Rectal smooth muscle tissue (tissue), 1 donor: ENCODE results near the gene NEURL1.

ENCODE experiments used
- H3K27ac ChIP-seq: one replicate; pipeline ENCODE4 v1.7.0; 2013; ENCODE audit warnings: low read depth, low read length, inconsistent platforms
- H3K27me3 ChIP-seq: one replicate; pipeline ENCODE4 v1.7.0; 2013; ENCODE audit warnings: low read length; ENCODE audit not compliant: control insufficient read depth, insufficient read depth
- H3K36me3 ChIP-seq: one replicate; pipeline ENCODE4 v1.7.0; 2013; ENCODE audit warnings: low read length; ENCODE audit not compliant: control insufficient read depth, insufficient read depth
- H3K4me1 ChIP-seq: one replicate; pipeline ENCODE4 v1.7.0; 2013; ENCODE audit warnings: low read length; ENCODE audit not compliant: control insufficient read depth, insufficient read depth
- H3K4me3 ChIP-seq: one replicate; pipeline ENCODE4 v1.7.0; 2013; ENCODE audit warnings: low read length
- H3K9ac ChIP-seq: one replicate; pipeline ENCODE4 v1.7.0; 2013; ENCODE audit warnings: low read length

NEURL1 gene

DNA sequence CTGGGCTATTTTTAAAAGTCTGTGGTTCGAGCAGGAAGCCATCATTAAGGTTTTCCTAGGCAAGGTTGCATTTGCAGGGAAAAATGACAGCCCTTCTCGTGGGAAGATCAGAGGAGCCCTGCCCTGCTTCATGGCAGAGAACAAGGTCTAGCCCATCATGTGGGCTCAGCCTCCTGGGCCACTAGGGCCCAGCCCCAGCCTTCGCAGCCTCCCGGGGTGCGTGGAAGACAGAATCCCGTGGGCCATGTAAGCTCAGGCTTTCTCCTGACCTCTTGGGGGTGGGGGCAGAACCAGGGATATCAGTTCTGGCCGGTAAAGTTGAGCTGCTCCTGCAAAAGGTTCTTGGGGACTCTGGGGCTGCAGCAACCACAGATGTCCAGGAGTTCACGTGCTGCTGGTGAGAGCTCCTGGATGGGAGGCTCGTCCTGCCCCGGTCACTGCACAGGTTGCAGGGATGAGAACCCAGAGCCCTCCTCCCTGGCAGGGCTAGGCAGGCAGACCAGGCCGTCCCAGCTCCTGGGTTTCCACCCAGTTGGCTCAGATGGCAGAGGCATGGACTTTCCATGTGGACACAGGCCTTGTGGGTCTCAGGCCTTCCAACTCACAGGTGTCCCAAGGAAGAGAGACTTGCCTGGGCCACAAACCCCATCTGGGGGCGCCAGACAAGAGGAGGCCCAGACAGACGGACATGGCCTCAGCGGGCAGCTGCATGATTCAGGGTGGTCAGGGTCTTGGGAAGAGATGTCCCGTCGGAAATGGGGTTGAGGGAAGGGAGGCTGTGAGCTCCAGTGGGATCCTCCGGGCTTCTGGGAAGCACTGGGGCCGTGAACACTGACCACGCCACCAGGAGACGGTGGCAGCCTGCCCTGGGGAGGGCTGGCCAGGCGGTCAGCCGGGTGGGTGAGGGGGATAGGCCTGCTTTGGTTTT, 126.2 kb downstream of the NEURL1 start:
- H3K27me3 ChIP-seq: no peaks in the 10 kb centered on the region
- H3K27ac ChIP-seq: peak overlapping the region; percentile 27
- H3K36me3 ChIP-seq: peaks cover 29% of the 10 kb centered on the region
- H3K9ac ChIP-seq: no peak overlapping the region
- H3K4me1 ChIP-seq: peaks cover 20% of the 10 kb centered on the region
- no peak overlapping the region for H3K4me3 ChIP-seq

DNA sequence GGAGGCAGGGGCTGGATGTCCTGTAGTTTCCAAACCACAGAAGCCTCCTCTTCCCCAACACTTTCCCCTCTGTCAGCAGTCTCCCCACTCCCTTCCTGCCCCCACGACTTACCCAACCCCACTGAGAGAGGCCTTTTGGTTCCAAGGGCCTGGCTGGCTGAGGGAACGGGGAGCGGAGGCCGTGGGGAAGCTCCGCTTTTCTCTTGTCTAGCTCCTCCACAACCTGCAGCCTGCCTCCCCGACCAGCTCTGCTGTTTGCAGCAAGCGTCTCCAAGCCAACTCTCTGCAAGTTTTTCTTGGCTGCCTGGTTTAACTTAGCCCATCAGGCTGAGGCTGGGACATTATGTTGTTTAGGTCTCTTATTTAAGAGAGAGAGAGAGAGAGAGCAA, 126.8 kb downstream of the NEURL1 start:
- Histone ChIP-seq H3K36me3 (peaks cover 36% of the 10 kb centered on the region), H3K27ac (peak overlapping the region; percentile 27), H3K9ac (no peak overlapping the region), H3K27me3 (no peaks in the 10 kb centered on the region), H3K4me3 (no peak overlapping the region), H3K4me1 (peaks cover 20% of the 10 kb centered on the region)

DNA sequence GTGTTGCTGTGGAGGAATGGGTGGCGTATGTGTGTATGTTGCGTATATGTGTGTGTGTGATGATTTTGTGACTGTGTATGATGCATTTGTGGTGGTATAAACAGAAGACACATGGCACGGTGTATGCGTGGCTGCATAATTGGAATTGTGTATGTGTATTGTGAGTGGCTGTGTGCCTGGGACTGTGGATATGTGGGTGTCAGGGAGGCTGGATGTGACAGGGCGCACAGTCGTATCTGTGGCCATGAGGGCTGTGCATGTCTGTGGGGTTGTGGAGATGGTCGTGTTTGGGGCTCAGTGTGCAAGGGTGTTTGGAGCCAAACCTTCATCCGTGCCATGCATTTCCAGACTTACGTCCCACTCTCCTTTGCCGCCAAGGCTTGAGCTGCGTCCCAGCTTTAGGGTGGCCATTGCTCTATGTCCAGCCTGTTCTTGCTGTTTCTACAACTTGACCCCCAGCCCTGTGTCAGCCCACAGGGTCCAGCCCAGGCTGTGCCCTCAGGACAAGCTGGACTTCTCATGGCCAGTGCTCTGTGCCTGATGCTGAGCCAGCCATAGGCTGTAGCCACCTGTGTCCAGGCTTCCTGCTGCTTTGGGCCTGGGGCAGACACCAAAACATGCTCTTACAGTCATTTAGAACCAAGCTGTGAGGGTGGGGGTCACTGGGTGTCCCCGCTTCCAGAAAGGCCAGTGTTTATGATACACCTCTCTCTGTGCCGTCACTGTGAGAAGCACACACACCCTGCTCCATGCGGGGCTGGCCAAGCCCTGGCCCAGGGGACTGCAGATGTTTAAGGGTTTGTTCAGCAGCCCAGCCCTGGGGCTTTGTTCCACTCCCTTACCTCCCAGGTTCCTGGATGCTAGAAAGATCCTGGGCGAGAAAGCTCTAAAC, 127.6 kb downstream of the NEURL1 start:
- H3K4me1 ChIP-seq: peaks cover 20% of the 10 kb centered on the region

DNA sequence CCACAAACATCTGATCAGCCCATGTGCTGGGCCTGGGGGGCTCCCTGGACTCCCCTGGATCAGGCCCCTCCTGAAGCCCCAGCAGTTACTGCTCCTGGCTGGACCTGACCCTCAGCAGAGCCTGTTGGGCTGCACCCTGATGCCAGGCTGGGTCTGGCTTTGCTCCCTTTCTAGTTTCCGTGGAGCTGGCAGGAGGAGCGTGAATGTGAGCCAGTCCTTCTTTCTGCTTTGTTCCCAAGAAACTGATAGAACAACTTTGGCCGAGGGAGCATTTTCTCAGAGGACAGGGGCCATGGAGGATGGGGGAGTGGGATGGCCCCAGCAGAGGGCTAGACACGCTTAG, 128.2 kb downstream of the NEURL1 start:
- no peak overlapping the region for H3K4me3 ChIP-seq
- H3K27me3 ChIP-seq: no peaks in the 10 kb centered on the region
- H3K9ac ChIP-seq: no peak overlapping the region
- H3K4me1 ChIP-seq: peaks cover 20% of the 10 kb centered on the region
- H3K36me3 ChIP-seq: peaks cover 44% of the 10 kb centered on the region
- H3K27ac ChIP-seq: peak overlapping the region; percentile 24

More for the DNA sequence above, 127.6 kb downstream of the NEURL1 start:
- Histone ChIP-seq H3K9ac (no peak overlapping the region), H3K27me3 (no peaks in the 10 kb centered on the region), H3K36me3 (peaks cover 42% of the 10 kb centered on the region), H3K27ac (peak overlapping the region; percentile 10), H3K4me3 (no peak overlapping the region)

DNA sequence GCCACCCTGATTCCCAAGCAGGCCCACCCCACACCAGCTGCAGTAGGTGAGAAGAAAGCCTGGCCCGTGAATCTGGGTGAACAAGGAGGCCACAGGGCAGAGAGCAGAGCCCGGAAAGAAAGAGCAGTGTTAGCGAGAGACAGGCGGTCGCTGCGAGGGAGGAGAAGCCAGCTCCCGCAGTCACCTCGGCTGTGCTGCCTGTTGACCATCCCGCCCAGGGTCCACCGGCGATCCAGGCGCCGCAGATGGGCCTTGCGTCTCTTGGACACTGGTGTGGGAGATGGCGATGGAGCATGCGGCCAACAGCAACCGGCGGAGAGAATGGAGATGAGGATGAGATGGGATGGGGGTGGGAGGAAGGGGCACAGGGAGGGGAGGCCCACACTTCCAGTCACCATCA, 128.8 kb downstream of the NEURL1 start:
- Histone ChIP-seq H3K36me3 (peaks cover 49% of the 10 kb centered on the region), H3K4me1 (peaks cover 20% of the 10 kb centered on the region), H3K27ac (peak overlapping the region; percentile 24)

DNA sequence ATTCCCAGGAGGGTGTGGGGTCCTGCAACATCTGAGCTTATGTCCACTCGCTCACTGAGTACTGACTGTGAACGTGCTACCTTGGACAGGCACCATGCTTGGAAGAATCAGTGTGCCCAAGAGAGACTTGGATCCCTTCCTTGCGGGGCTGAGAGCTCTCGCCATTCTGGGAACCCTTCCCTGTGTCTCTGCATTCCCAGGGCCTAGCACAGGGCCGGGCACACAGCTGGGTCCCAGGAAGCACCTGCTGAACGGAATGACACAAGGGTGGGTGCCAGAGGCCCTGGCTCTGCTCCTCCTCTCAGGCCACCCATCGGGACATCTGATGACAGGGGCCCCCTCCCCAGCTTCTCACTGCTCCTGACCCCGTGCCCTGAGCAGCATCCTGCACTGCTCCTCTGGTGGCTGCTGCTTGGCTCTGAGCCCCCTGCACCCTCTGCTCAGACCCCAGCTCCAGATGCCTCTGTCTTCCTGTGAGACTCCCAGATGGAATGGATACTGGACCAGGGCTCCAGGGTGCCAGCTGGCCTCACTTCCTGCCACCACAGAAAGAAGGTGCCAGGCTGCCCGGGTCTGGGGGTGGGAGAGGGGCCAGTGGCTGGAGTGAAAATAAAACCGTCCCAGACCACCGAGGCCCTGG, 129.6 kb downstream of the NEURL1 start:
- Histone ChIP-seq H3K4me1 (peaks cover 20% of the 10 kb centered on the region), H3K36me3 (peaks cover 54% of the 10 kb centered on the region)

More for the DNA sequence above, 128.8 kb downstream of the NEURL1 start:
- Histone ChIP-seq H3K4me3 (no peak overlapping the region), H3K9ac (no peak overlapping the region), H3K27me3 (no peaks in the 10 kb centered on the region)

DNA sequence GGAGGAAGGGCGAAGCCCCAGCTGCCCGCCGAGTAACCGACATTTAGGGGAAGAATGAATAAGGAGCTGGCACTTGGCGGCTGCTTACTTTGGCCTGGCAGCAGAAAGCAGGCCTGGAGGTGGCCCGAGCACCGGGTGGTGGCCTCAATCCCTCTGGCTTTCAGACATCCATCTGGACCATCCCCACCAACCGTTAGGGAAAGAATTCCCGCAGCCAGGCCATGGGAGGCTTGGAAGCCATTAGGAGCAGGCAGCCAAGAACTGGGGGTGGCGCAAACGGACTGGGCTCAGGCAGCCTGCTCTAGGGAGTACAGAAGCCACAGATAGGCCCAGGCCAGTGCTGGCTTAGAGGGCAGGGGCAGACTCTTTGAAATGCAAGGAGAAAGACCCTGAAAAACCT, 132.7 kb downstream of the NEURL1 start:
- peaks cover 45% of the 10 kb centered on the region for H3K36me3 ChIP-seq
- peaks cover 3% of the 10 kb centered on the region for H3K4me1 ChIP-seq
- no peaks in the 10 kb centered on the region for H3K27me3 ChIP-seq
- H3K27ac ChIP-seq: no peak overlapping the region
- H3K9ac ChIP-seq: no peak overlapping the region
- no peak overlapping the region for H3K4me3 ChIP-seq

More for the DNA sequence above, 129.6 kb downstream of the NEURL1 start:
- Histone ChIP-seq H3K9ac (no peak overlapping the region), H3K27ac (no peak overlapping the region), H3K4me3 (no peak overlapping the region), H3K27me3 (no peaks in the 10 kb centered on the region)

DNA sequence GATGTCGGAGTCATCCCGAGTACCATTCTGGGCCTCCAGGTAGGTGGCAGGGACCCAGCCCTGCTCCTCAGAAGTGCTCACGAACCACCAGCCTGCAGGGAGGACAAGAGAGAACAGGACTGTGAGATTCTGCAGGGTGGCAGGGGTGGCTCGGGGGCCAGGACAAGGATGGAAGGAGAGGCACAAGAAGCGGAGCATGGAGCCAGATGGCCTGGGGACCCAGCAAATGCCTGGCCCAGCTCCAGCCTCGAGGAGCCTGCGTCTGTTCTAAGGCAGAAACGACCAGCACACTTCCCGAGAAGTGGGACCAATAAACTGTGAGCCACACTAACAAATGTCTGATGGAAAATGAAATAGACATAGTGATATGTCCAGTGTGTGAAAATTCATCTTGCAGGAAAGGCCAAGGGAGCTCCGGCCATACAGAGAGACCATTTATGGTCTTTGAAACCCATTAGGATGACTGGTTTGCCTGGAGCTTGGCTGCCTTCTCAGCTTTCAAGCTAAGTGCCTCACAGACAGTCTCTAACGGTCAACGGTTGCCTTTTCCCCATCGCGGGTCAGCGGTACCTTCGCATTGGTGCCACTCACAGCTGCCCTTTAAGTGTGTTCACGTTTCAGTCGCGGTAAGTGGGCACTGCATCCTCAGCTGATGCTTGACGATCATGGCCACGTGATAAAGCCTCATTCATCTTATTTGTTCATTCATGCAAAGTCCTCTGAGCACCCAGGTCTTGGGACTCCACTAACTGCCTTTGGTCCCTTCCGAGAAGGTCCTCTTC, 133.8 kb downstream of the NEURL1 start:
- Histone ChIP-seq H3K36me3 (peaks cover 46% of the 10 kb centered on the region), H3K27ac (no peak overlapping the region), H3K27me3 (no peaks in the 10 kb centered on the region), H3K4me1 (peaks cover 3% of the 10 kb centered on the region), H3K4me3 (no peak overlapping the region), H3K9ac (no peak overlapping the region)

DNA sequence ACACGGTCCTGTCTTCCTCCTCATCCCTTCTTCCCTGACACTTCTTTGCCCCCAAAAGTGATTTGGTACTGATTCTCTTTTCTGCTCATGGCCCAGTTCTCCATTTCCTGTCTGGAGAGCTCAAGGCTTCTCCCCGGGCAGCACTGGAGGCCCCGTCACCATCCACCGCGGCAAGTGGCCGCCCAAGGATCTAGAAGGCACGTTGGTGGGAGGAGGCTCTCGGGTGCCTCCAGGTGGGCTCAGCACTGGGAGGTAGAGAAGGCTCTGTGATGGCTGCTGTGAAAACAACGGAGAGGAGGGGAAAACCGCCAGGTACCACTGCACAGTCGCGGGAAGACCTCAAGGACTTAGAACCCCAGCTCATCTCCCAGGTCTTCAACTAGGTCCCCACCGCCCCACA, 134.4 kb downstream of the NEURL1 start:
- H3K27ac ChIP-seq: no peak overlapping the region

DNA sequence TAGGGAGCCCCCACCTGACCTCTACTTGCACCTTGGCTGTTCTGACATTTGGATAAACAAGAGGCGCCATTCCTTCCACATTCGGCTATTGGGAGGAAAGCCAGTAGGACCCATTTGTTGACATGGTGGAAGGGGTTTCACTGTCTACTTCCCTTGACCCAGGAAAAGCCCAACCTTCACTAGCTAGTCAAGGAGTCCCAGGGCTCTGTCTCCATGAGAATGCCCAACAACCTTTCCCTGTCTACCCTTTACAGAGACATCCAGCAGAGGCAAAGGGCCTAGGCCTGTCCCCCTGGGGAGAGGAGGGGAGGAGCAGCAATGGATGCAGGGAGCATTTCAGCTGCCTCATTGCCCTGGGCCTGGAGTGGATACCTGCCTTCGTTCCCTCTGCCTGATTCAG, 136.1 kb downstream of the NEURL1 start:
- Histone ChIP-seq H3K9ac (no peak overlapping the region), H3K27ac (no peak overlapping the region), H3K36me3 (peaks cover 36% of the 10 kb centered on the region), H3K4me1 (peaks cover 3% of the 10 kb centered on the region), H3K27me3 (no peaks in the 10 kb centered on the region), H3K4me3 (no peak overlapping the region)

More for the DNA sequence above, 134.4 kb downstream of the NEURL1 start:
- peaks cover 3% of the 10 kb centered on the region for H3K4me1 ChIP-seq
- no peak overlapping the region for H3K9ac ChIP-seq
- H3K36me3 ChIP-seq: peaks cover 46% of the 10 kb centered on the region
- H3K4me3 ChIP-seq: no peak overlapping the region
- H3K27me3 ChIP-seq: no peaks in the 10 kb centered on the region

DNA sequence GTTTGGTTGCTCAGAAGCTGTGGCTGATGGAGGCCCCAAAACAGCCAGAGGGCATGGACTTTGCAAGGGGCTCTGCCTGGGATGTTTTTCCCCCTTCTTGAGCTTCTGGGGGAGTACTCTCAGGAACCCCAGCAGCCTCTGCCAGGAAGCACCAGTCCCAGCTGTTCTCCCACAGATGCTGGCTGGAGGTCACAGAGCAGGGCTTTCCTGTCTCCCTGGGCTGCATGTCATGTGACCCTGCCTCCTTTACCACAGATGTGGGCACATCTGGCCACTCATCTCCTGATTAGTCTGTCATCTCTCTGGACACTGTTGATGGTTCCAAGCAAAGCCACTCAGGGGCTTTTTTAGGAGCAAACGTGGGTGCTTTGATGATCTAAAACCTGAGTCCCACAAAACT, 136.7 kb downstream of the NEURL1 start:
- Histone ChIP-seq H3K27ac (no peak overlapping the region), H3K27me3 (no peaks in the 10 kb centered on the region), H3K9ac (no peak overlapping the region), H3K36me3 (peaks cover 33% of the 10 kb centered on the region), H3K4me3 (no peak overlapping the region), H3K4me1 (peaks cover 3% of the 10 kb centered on the region)
